ENCODE results near the gene GNAO1.
"Not testable (repeated sequence)": the region's sequence is repeated elsewhere in the genome, so short reads cannot be mapped to it uniquely, and the experiment has no call there.

The GNAO1 gene

DNA sequence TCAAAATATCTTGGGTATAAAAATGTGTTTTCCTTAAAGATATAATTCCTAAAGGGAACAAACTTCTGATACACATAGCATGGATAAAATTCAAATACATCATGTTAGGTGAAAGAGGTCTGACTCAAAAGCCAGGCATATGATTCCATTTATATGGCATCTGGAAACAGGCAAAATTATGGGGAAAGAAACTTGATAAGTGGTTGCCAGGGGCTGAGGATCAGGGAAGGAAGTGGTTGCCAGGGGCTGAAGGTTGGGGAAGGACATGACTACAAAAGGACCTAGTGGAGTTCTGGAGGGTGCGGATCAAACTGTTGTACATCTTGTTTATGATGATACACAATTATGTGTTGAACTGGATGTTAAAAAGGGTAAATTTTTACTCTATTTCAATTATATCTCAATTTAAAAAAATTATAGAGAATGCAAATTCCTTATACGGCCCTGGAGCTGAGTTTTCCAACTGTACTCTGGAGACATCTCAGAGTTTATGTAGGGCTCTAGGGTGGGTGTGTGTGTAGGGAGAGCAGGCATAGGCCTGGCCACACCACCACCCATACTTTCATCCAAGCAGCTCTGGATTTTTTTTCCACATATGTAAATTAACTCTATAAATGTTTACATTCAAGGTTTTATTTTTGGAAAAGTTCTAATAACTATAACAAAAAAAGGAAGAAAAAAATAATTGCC, 179.0 kb downstream of the GNAO1 start:
- no peak for DNase-seq
- H3K27ac ChIP-seq = peak overlapping the region in 1 of 2 donors; percentile 53
- H3K36me3 ChIP-seq = peaks cover 37 to 44% (median 38%) of the 10 kb centered on the region in 3 donors
- H3K27me3 ChIP-seq = no peaks in the 10 kb centered on the region
- no peaks in the 10 kb centered on the region for H3K9me3 ChIP-seq
- H3K4me3 ChIP-seq = no peak overlapping the region
- peaks cover 0 to 19% (median 12%) of the 10 kb centered on the region in 4 donors for H3K4me1 ChIP-seq
- TF ChIP-seq, protein P1, sequence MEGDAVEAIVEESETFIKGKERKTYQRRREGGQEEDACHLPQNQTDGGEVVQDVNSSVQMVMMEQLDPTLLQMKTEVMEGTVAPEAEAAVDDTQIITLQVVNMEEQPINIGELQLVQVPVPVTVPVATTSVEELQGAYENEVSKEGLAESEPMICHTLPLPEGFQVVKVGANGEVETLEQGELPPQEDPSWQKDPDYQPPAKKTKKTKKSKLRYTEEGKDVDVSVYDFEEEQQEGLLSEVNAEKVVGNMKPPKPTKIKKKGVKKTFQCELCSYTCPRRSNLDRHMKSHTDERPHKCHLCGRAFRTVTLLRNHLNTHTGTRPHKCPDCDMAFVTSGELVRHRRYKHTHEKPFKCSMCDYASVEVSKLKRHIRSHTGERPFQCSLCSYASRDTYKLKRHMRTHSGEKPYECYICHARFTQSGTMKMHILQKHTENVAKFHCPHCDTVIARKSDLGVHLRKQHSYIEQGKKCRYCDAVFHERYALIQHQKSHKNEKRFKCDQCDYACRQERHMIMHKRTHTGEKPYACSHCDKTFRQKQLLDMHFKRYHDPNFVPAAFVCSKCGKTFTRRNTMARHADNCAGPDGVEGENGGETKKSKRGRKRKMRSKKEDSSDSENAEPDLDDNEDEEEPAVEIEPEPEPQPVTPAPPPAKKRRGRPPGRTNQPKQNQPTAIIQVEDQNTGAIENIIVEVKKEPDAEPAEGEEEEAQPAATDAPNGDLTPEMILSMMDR (IDR thresholded peaks at IDR 0.05) = no peak
- intact Hi-C loops (cut with DNase I; ENCODE audit: low total_unique reads) = no loop called here

DNA sequence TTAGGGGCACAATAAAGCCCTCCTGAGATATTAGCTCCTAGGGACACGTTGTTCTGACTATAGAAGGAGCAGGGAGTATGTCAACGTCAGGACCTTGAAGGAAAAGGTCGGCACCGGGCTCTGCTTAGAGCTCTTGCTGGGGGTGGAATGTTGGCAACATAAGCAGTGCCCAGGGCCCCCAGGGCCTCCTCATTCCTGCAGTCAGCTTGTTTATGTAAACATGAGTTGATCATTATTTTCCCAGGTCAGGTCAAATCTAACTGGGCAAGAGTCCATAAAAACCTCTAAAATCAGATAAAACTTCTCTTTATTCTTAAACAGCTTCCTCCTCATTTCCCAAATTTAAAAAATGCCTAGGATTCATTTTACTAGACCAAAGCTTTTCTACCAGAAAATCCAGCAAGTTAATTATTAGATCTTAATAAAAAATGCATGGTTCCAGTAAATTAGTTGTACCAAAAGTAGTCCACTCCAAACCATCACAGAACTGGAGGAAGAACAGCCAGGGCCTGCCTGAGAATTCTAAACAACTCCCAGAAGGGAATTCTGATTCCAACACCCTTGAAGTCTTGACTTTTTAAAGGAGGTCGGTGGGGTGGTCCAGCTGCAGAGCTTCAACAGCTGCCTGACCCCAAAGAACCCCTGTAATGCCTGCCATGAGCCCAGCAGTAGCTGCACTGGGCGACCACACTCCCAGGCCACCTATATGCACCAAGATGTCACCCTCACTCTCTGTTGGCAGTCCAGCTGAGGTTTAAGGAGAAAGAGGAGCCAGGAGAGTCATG, 179.8 kb downstream of the GNAO1 start:
- H3K27ac ChIP-seq = peak overlapping the region in 1 of 2 donors; percentile 53
- no peak for DNase-seq

DNA sequence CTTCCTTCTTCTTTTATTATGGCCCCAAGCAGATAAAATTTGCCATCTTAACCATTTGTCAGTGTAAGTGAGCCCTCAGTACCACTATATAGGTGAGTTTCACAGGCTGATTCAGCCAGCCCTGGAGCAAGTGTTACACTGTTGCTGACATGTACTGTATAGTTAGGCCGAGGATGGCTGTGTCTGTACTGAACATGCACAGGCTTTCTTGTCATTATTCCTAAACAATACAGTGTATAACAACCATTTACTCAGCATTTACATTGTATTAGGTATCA, 180.3 kb downstream of the GNAO1 start:
- intact Hi-C loops (cut with DNase I; ENCODE audit: low total_unique reads) = no loop called here
- Histone ChIP-seq H3K27me3 (no peaks in the 10 kb centered on the region), H3K9me3 (no peaks in the 10 kb centered on the region), H3K4me1 (peaks cover 0 to 19% (median 12%) of the 10 kb centered on the region in 4 donors), H3K36me3 (peaks cover 27 to 32% (median 32%) of the 10 kb centered on the region in 3 donors), H3K4me3 (no peak overlapping the region), H3K27ac (peak overlapping the region in 1 of 2 donors; percentile 53)
- TF ChIP-seq, protein P1 (IDR thresholded peaks at IDR 0.05) = no peak
- DNase-seq = no peak

More for the DNA sequence above, 179.8 kb downstream of the GNAO1 start:
- no peak overlapping the region for H3K4me3 ChIP-seq
- peaks cover 31 to 36% (median 35%) of the 10 kb centered on the region in 3 donors for H3K36me3 ChIP-seq
- no peaks in the 10 kb centered on the region for H3K27me3 ChIP-seq
- H3K9me3 ChIP-seq = no peaks in the 10 kb centered on the region
- intact Hi-C loops (cut with DNase I; ENCODE audit: low total_unique reads) = no loop called here
- peaks cover 0 to 19% (median 12%) of the 10 kb centered on the region in 4 donors for H3K4me1 ChIP-seq
- TF ChIP-seq, protein P1 (IDR thresholded peaks at IDR 0.05) = no peak

DNA sequence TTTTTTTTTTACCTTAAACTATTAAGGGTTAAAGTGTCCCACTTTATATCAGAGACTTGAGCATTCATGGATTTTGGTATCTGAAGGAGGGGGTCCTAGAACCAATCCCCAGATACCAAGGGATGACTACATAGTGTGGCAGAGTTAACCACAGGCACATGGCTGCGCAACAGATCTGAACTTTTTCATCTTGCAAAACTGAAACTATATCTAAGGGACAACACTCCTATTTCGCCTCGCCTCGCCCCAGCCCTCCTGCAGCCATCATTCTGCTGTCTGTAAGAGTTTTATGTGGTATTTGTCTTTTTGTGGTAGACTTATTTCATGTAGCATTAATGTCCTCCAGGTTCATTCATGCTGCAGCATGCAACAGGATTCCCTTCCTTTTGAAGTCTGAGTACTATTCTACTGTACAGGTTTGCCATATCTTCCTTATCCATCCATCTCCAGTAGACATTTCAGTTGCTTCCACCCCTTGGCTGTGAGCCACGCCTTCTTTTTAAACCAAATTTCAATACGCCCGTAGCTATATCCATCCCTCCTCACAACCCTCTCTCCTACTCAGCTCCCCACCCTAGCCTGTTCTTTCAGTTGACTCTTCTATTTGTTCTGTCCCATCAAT, 180.8 kb downstream of the GNAO1 start:
- H3K36me3 ChIP-seq = peaks cover 22 to 27% (median 27%) of the 10 kb centered on the region in 3 donors
- no peaks in the 10 kb centered on the region for H3K27me3 ChIP-seq
- TF ChIP-seq, protein P1 (IDR thresholded peaks at IDR 0.05) = no peak
- no peak for DNase-seq
- H3K4me3 ChIP-seq = no peak overlapping the region
- no peaks in the 10 kb centered on the region for H3K9me3 ChIP-seq
- intact Hi-C loops (cut with DNase I; ENCODE audit: low total_unique reads) = no loop called here
- no peak overlapping the region for H3K27ac ChIP-seq
- H3K4me1 ChIP-seq = peaks cover 0 to 19% (median 12%) of the 10 kb centered on the region in 4 donors

DNA sequence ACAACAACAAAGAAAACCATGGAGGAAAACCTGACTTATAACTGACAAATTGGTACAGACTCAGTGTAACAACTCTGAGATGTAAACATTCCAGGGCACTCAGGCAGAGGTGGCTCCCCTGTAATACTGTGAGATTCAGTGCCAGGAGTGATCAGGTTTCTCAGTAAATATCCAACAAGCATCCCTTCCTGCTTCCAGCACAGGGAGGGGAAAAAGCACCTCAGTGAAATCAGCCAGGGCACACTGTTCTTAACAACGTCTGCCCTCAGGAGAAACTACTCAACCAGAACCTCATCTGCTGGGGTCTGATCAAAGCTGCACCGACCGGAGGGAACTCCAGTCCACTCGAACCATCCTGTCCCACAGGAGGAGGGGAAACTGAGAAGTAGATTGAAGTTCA, 181.7 kb downstream of the GNAO1 start:
- TF ChIP-seq, protein P1 (IDR thresholded peaks at IDR 0.05) = no peak
- H3K27me3 ChIP-seq = no peaks in the 10 kb centered on the region
- no peak overlapping the region for H3K27ac ChIP-seq
- H3K36me3 ChIP-seq = peaks cover 15 to 19% (median 18%) of the 10 kb centered on the region in 3 donors
- peaks cover 0 to 19% (median 12%) of the 10 kb centered on the region in 4 donors for H3K4me1 ChIP-seq
- intact Hi-C loops (cut with DNase I; ENCODE audit: low total_unique reads) = no loop called here
- H3K9me3 ChIP-seq = no peaks in the 10 kb centered on the region
- no peak for DNase-seq
- no peak overlapping the region for H3K4me3 ChIP-seq

DNA sequence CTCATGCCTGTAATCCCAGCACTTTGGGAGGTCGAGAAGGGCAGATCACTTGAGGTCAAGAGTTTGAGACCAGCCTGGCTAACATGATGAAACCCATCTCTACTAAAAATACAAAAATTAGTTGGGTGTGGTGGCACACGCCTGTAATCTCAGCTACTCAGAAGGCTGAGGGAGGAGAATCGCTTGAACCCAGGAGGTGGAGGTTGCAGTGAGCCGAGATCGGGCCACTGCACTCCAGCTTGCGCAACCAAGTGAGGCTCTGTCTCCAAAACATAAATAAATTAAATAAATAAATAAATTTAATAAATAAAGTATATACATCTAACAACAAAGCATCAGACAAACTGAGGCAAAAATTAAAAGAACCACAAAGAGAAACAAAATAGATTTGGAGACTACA, 184.5 kb downstream of the GNAO1 start:
- H3K36me3 ChIP-seq = peaks cover 13 to 35% (median 29%) of the 10 kb centered on the region in 3 donors

DNA sequence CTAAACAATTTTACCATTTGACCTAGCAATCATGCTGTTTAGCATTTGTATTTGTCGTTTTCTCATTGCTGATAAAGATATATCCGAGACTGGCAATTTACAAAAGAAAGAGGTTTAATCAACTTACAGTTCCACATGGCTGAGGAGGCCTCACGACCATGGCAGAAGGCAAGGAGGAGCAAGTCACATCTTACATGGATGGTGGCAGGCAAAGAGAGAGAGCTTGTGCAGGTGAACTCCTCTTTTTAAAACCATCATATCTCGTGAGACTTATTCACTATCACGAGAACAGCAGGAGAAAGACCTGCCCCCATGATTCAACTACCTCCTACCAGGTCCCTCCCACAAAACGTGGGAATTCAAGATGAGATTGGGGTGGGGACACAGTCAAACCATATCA, 187.8 kb downstream of the GNAO1 start:
- H3K4me1 ChIP-seq; H3K27me3 ChIP-seq; intact Hi-C loops (cut with DNase I; ENCODE audit: low total_unique reads); H3K27ac ChIP-seq; H3K4me3 ChIP-seq; DNase-seq: not testable (repeated sequence)
- peaks cover 43 to 67% (median 54%) of the 10 kb centered on the region in 3 donors for H3K36me3 ChIP-seq
- peaks cover 0 to 15% (median 4%) of the 10 kb centered on the region in 3 donors for H3K9me3 ChIP-seq

More for the DNA sequence above, 184.5 kb downstream of the GNAO1 start:
- intact Hi-C loops (cut with DNase I; ENCODE audit: low total_unique reads); DNase-seq; H3K4me1 ChIP-seq; H3K4me3 ChIP-seq; H3K27ac ChIP-seq; H3K27me3 ChIP-seq; H3K9me3 ChIP-seq: not testable (repeated sequence)

DNA sequence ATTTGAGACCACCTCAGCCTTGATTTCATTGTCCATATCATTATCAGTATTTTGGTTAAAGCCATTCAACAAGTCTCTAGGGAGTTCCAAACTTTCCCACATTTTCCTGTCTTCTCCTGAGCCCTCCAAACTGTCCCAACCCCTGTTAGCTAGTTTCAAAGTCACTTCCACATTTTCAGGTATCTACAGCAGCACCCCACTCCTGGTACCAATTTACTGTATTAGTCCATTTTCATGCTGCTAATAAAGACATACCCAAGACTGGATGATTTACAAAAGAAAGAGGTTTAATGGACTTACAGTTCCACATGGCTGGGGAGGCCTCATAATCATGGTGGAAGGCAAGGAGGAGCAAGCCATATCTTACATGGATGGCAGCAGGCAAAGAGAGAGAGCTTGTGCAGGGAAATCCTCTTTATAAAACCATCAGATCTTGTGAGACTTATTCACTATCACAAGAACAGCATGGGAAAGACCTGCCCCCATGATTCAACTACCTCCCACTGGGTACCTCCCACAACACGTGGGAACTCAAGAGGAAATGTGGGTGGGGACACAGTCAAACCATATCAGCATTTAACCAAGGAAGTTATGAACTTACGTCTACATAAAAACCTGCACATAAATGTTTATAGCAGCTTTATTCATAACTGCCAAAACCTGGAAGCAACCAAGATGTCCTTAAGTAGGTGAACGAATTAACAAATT, 189.6 kb downstream of the GNAO1 start:
- intact Hi-C loops (cut with DNase I; ENCODE audit: low total_unique reads); H3K27ac ChIP-seq; DNase-seq; H3K27me3 ChIP-seq; H3K4me3 ChIP-seq; H3K4me1 ChIP-seq: not testable (repeated sequence)
- peaks cover 0 to 15% (median 4%) of the 10 kb centered on the region in 3 donors for H3K9me3 ChIP-seq
- H3K36me3 ChIP-seq = peaks cover 61 to 80% (median 73%) of the 10 kb centered on the region in 3 donors
